NCI-H146 (cell line): ENCODE measurements around the gene IL6.

Experiments used
- DNase-seq: peaks from one replicate; lab custom pipeline; 2025; lab: John Stamatoyannopoulos, UW

IL6 gene

DNA sequence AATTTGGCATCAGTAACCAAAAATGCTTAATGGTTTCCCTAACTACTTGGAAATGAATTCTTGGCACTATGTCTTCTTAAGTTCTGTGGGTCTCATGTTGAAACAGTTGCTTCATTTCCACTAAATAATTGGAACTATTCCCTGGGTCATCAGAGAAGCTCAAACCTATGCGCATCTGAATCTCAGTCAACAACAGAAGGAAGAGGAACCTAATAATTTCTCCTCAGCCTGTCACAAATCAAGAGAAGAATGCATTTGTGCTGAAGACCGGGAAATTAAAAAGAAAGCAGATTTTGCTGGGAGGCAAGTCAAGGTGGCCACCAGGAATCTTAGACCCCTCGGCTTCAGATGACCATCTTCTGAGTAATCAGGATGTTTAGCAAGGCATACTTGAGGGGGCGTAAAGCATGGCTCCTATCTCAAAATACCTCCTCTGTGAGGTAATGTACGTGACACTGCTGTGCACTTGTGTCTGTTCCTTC, 54.3 kb downstream of the IL6 start:
- DNase-seq, result no peak
